ENCODE measurements around the gene OTOP1. TPM values are rescaled to one million over a fixed set of nuclear protein-coding genes. Genes with fewer than 3 reads are reported as not detected.
A peak's percentile ranks its signal among the peaks of the same experiment; 100 is the strongest.
"Not testable (repeated sequence)": the region's sequence is repeated elsewhere in the genome, so short reads cannot be mapped to it uniquely, and the experiment has no call there.

The OTOP1 gene
- total RNA-seq, 1 donor from 2014 or later: not detected

DNA sequence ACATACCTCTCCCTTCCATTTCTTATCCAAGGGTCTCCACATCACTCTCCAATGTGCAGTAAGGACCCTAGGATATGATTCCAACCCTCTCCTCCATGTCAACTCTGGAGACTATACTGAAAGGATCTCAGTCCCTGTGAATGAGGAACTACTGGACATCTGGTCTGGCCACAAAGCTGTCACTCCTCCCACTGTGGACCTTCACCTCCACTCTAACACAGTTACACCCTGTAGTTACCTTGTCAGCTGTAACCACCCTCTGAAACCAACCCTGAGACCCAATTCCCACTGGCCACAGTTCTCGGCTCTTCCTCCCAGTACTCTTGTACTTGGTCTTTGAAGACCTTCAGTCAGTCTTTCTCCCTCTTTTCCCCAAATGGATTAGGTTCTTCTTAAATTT is 18.4 kb upstream of the OTOP1 start:
- H3K4me3 Mint-ChIP-seq (ENCODE audit: unreplicated experiment): no peak overlapping the region
- Histone ChIP-seq H3K9ac (ENCODE audit: low read length) (no peak overlapping the region), H3K36me3 (ENCODE audit: insufficient read depth, low read length) (peaks cover 13% of the 10 kb centered on the region)

DNA sequence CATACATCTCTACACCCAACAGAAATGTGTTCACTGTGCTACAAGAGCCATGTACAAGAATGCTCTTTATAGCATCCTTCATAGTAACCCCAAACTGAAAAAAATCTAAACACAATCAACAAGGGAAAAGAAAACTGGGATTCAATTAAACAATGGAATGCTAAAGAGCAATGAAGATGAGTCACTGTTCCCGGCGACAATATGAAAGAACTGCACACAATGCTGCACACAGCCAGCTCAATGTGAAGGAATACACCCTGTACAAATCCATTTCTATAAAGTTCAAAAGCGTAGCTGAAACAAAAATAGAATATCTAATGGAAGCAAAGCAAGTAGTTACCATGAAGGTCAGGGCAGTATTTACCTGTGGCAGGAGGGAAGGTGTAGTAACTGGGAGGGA is 12.8 kb upstream of the OTOP1 start:
- peaks cover 14% of the 10 kb centered on the region for H3K36me3 ChIP-seq (ENCODE audit: insufficient read depth, low read length)
- not testable (repeated sequence) for H3K27ac Mint-ChIP-seq (ENCODE audit: unreplicated experiment); H3K4me1 Mint-ChIP-seq (ENCODE audit: low read depth, unreplicated experiment); H3K9me3 ChIP-seq (ENCODE audit: insufficient read depth, low read depth, low read length); DNase-seq (ENCODE audit: low read depth); H3K9me3 Mint-ChIP-seq (ENCODE audit: unreplicated experiment); H3K79me2 ChIP-seq (ENCODE audit: insufficient read depth, low read length); H3K27ac ChIP-seq (ENCODE audit: low read depth, low read length); H3K9ac ChIP-seq (ENCODE audit: low read length); H3K4me3 ChIP-seq (ENCODE audit: insufficient read depth, low read depth, low read length); H3K4me1 ChIP-seq (ENCODE audit: insufficient read depth, low read length); H3K4me3 Mint-ChIP-seq (ENCODE audit: unreplicated experiment); H3K27me3 ChIP-seq (ENCODE audit: insufficient read depth, low read length); H3K4me2 ChIP-seq (ENCODE audit: low read length); H4K20me1 ChIP-seq (ENCODE audit: insufficient read depth, low read length); H2AFZ ChIP-seq (ENCODE audit: low read depth, low read length); H3K27me3 Mint-ChIP-seq (ENCODE audit: low read depth, unreplicated experiment)
- FAIRE-seq: peak; percentile 98
- H3K36me3 Mint-ChIP-seq (ENCODE audit: low read depth, unreplicated experiment): peaks cover 15% of the 10 kb centered on the region

More for the DNA sequence above, 18.4 kb upstream of the OTOP1 start:
- FAIRE-seq (no peak), DNase-seq (ENCODE audit: low read depth) (no peak)
- no peaks in the 10 kb centered on the region for H3K9me3 Mint-ChIP-seq (ENCODE audit: unreplicated experiment)
- peaks cover 7% of the 10 kb centered on the region for H3K4me1 Mint-ChIP-seq (ENCODE audit: low read depth, unreplicated experiment)
- Histone ChIP-seq H3K79me2 (ENCODE audit: insufficient read depth, low read length) (peaks cover 12% of the 10 kb centered on the region), H3K4me2 (ENCODE audit: low read length) (no peak overlapping the region), H3K27me3 (ENCODE audit: insufficient read depth, low read length) (no peaks in the 10 kb centered on the region), H3K9me3 (ENCODE audit: insufficient read depth, low read depth, low read length) (no peaks in the 10 kb centered on the region), H4K20me1 (ENCODE audit: insufficient read depth, low read length) (no peaks in the 10 kb centered on the region), H3K27ac (ENCODE audit: low read depth, low read length) (no peak overlapping the region), H2AFZ (ENCODE audit: low read depth, low read length) (no peak overlapping the region), H3K4me1 (ENCODE audit: insufficient read depth, low read length) (peaks cover 13% of the 10 kb centered on the region), H3K4me3 (ENCODE audit: insufficient read depth, low read depth, low read length) (no peak overlapping the region)
- peaks cover 11% of the 10 kb centered on the region for H3K36me3 Mint-ChIP-seq (ENCODE audit: low read depth, unreplicated experiment)
- no peak overlapping the region for H3K27ac Mint-ChIP-seq (ENCODE audit: unreplicated experiment)
- TF ChIP-seq, protein P1, sequence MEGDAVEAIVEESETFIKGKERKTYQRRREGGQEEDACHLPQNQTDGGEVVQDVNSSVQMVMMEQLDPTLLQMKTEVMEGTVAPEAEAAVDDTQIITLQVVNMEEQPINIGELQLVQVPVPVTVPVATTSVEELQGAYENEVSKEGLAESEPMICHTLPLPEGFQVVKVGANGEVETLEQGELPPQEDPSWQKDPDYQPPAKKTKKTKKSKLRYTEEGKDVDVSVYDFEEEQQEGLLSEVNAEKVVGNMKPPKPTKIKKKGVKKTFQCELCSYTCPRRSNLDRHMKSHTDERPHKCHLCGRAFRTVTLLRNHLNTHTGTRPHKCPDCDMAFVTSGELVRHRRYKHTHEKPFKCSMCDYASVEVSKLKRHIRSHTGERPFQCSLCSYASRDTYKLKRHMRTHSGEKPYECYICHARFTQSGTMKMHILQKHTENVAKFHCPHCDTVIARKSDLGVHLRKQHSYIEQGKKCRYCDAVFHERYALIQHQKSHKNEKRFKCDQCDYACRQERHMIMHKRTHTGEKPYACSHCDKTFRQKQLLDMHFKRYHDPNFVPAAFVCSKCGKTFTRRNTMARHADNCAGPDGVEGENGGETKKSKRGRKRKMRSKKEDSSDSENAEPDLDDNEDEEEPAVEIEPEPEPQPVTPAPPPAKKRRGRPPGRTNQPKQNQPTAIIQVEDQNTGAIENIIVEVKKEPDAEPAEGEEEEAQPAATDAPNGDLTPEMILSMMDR (IDR thresholded peaks at IDR 0.05; ENCODE audit: insufficient read depth, low read depth, low read length): no peak
- TF ChIP-seq EZH2 (IDR thresholded peaks at IDR 0.05; ENCODE audit: insufficient read depth, low read length): no peak
- H3K27me3 Mint-ChIP-seq (ENCODE audit: low read depth, unreplicated experiment): no peaks in the 10 kb centered on the region

DNA sequence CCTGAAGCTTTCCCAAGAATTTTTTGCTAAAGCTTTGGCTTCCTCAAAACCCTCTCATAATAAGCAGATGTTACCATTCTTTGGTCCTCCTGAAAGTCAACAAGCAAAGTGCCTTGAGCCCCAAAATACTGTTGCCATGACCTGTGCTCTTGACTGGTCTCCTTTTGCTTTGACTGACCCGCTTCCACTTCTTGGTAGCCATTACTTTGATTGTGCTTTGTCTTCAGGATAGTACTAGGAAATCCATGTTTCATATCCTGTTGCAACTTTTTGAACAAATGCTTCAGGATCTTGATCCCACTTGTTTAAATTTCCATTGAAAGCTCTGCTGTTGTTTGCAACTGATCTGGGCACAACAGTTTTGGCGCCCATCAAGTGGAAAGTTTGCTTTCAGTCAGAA is 6.9 kb upstream of the OTOP1 start:
- no peak overlapping the region for H3K4me2 ChIP-seq (ENCODE audit: low read length)
- no peak for FAIRE-seq
- Mint-ChIP-seq H3K36me3 (ENCODE audit: low read depth, unreplicated experiment) (peaks cover 7% of the 10 kb centered on the region), H3K27me3 (ENCODE audit: low read depth, unreplicated experiment) (peaks cover 18% of the 10 kb centered on the region), H3K4me1 (ENCODE audit: low read depth, unreplicated experiment) (peaks cover 5% of the 10 kb centered on the region), H3K4me3 (ENCODE audit: unreplicated experiment) (no peak overlapping the region), H3K9me3 (ENCODE audit: unreplicated experiment) (peaks cover 10% of the 10 kb centered on the region), H3K27ac (ENCODE audit: unreplicated experiment) (no peak overlapping the region)
- DNase-seq (ENCODE audit: low read depth): no peak
- no peak overlapping the region for H3K9ac ChIP-seq (ENCODE audit: low read length)
- no peak overlapping the region for H2AFZ ChIP-seq (ENCODE audit: low read depth, low read length)
- TF ChIP-seq, protein P1 (IDR thresholded peaks at IDR 0.05; ENCODE audit: insufficient read depth, low read depth, low read length): no peak
- no peak overlapping the region for H3K4me3 ChIP-seq (ENCODE audit: insufficient read depth, low read depth, low read length)
- no peaks in the 10 kb centered on the region for H3K9me3 ChIP-seq (ENCODE audit: insufficient read depth, low read depth, low read length)
- no peaks in the 10 kb centered on the region for H3K4me1 ChIP-seq (ENCODE audit: insufficient read depth, low read length)
- no peaks in the 10 kb centered on the region for H3K79me2 ChIP-seq (ENCODE audit: insufficient read depth, low read length)
- peaks cover 6% of the 10 kb centered on the region for H3K27me3 ChIP-seq (ENCODE audit: insufficient read depth, low read length)
- no peak overlapping the region for H3K27ac ChIP-seq (ENCODE audit: low read depth, low read length)
- peaks cover 6% of the 10 kb centered on the region for H3K36me3 ChIP-seq (ENCODE audit: insufficient read depth, low read length)
- H4K20me1 ChIP-seq (ENCODE audit: insufficient read depth, low read length): no peaks in the 10 kb centered on the region

Data from astrocyte (in vitro differentiated cells and primary cell).